Measurements from ENCODE around the gene POLR1G.

The POLR1G gene

GRCh38 chr19:45443462-45444317 lies 37.2 kb downstream of the POLR1G start:
- CTCF ChIA-PET: interaction anchor here (1.2 to 8.7 kb wide), 3 partner anchors 24 to 42 kb away, joined by 3 to 87 read pairs (median 80); partner anchors contain the start of gene FOSB
- TF ChIP-seq, protein P1, sequence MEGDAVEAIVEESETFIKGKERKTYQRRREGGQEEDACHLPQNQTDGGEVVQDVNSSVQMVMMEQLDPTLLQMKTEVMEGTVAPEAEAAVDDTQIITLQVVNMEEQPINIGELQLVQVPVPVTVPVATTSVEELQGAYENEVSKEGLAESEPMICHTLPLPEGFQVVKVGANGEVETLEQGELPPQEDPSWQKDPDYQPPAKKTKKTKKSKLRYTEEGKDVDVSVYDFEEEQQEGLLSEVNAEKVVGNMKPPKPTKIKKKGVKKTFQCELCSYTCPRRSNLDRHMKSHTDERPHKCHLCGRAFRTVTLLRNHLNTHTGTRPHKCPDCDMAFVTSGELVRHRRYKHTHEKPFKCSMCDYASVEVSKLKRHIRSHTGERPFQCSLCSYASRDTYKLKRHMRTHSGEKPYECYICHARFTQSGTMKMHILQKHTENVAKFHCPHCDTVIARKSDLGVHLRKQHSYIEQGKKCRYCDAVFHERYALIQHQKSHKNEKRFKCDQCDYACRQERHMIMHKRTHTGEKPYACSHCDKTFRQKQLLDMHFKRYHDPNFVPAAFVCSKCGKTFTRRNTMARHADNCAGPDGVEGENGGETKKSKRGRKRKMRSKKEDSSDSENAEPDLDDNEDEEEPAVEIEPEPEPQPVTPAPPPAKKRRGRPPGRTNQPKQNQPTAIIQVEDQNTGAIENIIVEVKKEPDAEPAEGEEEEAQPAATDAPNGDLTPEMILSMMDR (IDR thresholded peaks at IDR 0.05; ENCODE audit: control extremely low read depth, extremely low read depth, low read depth, missing control alignments): no peak
- peak; percentile 69 for DNase-seq (ENCODE audit: extremely low spot score)
- POLR2A ChIA-PET: interaction anchor here (1.0 kb wide), 1 partner anchor 24 kb away, joined by 4 read pairs; the partner anchor contains the start of gene FOSB

- TF ChIP-seq, protein P1 (IDR thresholded peaks at IDR 0.05; ENCODE audit: control extremely low read depth, extremely low read depth, low read depth, missing control alignments): peak; percentile 25
- CTCF ChIA-PET: interaction anchor here (0.8 to 8.7 kb wide), 9 partner anchors 10 to 41 kb away, joined by 3 to 87 read pairs (median 3); no protein-coding TSS in a partner anchor
- POLR2A ChIA-PET: interaction anchor here (0.6 kb wide), 1 partner anchor 9 kb away, joined by 5 read pairs; no protein-coding TSS in a partner anchor
- DNase-seq (ENCODE audit: extremely low spot score): peak; percentile 92
Measured at GRCh38 chr19:45444318-45445041, 38.0 kb downstream of the POLR1G start.

GRCh38 chr19:45445139-45445538 lies 38.7 kb downstream of the POLR1G start:
- ChIA-PET CTCF (interaction anchor here (0.8 to 8.7 kb wide), 12 partner anchors 9 to 40 kb away, joined by 3 to 87 read pairs (median 4); partner anchors contain the start of gene FOSB), POLR2A (interaction anchor here (0.6 to 1.5 kb wide), 3 partner anchors 8 to 33 kb away, joined by 3 to 5 read pairs (median 4); partner anchors contain the start of gene FOSB)
- TF ChIP-seq, protein P1 (IDR thresholded peaks at IDR 0.05; ENCODE audit: control extremely low read depth, extremely low read depth, low read depth, missing control alignments): no peak
- no peak for DNase-seq (ENCODE audit: extremely low spot score)

DNA sequence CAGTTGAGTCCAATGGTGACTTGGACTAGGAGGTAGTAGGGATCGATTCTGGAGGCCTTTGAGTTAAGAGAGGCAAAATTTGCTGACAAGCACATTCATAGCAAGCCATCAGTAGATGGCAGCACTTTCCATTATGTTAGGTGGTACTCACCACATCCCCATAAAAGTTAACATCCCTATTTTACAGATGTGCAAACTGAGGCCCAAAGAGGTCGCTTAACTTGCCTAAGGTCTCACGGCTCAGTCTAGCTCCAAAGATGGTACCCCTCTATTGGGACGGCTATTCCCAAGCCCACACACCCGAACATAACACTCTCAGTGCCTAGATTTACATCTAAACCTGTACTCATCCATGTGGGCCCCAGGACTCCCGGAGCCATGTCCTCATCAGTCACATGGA lies 39.9 kb downstream of the POLR1G start:
- TF ChIP-seq, protein P1 (IDR thresholded peaks at IDR 0.05; ENCODE audit: control extremely low read depth, extremely low read depth, low read depth, missing control alignments): peak; percentile 58
- ChIA-PET POLR2A (interaction anchor here (0.8 to 1.5 kb wide), 2 partner anchors 21 to 32 kb away, joined by 3 to 4 read pairs; partner anchors contain the start of gene FOSB), CTCF (interaction anchor here (0.8 to 8.7 kb wide), 12 partner anchors 10 to 53 kb away, joined by 3 to 87 read pairs (median 4); partner anchors contain the start of gene FOSB)
- DNase-seq (ENCODE audit: extremely low spot score): peak; percentile 46

- ChIA-PET POLR2A (interaction anchor here (0.6 to 0.7 kb wide), 3 partner anchors 24 to 417 kb away, joined by 3 to 10 read pairs (median 8); no protein-coding TSS in a partner anchor), CTCF (interaction anchor here (0.8 to 8.7 kb wide), 11 partner anchors 8 to 53 kb away, joined by 3 to 87 read pairs (median 6); partner anchors contain the start of gene FOSB)
- TF ChIP-seq, protein P1 (IDR thresholded peaks at IDR 0.05; ENCODE audit: control extremely low read depth, extremely low read depth, low read depth, missing control alignments): no peak
- no peak for DNase-seq (ENCODE audit: extremely low spot score)
Measured at GRCh38 chr19:45446944-45447343, 40.5 kb downstream of the POLR1G start.

- CTCF ChIA-PET: interaction anchor here (1.3 to 8.7 kb wide), 5 partner anchors 9 to 244 kb away, joined by 4 to 87 read pairs (median 6); partner anchors contain the start of genes QPCTL and SNRPD2
- POLR2A ChIA-PET: interaction anchor here (0.7 kb wide), 1 partner anchor 42 kb away, joined by 4 read pairs; no protein-coding TSS in a partner anchor
- DNase-seq (ENCODE audit: extremely low spot score): no peak
- TF ChIP-seq, protein P1 (IDR thresholded peaks at IDR 0.05; ENCODE audit: control extremely low read depth, extremely low read depth, low read depth, missing control alignments): no peak
Measured at GRCh38 chr19:45448425-45448756, 41.9 kb downstream of the POLR1G start.

All from GM10248 (cell line).